Hindlimb muscle (tissue), 1 donor: Measurements from ENCODE around the gene RSPH9. TPM values are rescaled to one million over a fixed set of nuclear protein-coding genes. Genes with fewer than 3 reads are reported as not detected.

ENCODE experiments used
- DNase-seq: peaks from one replicate; pipeline ENCODE4 v3.0.0-alpha.2; 2013
- polyA plus RNA-seq: library from polyadenylated mRNA; unstranded; fragments of 120-200 nt; gene quantifications from one replicate; pipeline ENCODE4 v1.2.1, GENCODE V29; 2013; ENCODE audit not compliant: insufficient read length

RSPH9 gene
- polyA plus RNA-seq, 1 donor, result 0.79 TPM

DNA sequence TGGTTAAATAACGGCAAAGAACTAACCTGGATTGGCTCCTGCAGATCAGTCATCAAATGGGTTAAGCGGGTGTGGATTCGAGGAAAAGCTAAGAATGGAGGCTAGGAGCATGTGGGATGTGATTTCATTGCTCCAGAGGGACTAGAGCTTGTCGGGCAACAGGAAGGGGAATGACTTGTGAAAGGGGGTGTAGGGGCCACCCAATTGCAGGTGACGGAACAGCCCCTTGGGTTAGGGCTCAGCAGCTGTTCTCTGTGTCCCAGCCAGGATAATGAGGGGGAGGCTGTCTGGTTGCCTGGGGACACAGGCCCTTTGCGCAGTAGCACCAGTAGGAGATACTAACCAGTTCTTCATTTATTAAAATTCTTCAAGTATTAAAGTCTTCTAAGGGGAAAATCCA is 67.7 kb downstream of the RSPH9 start:
- no peak for DNase-seq

DNA sequence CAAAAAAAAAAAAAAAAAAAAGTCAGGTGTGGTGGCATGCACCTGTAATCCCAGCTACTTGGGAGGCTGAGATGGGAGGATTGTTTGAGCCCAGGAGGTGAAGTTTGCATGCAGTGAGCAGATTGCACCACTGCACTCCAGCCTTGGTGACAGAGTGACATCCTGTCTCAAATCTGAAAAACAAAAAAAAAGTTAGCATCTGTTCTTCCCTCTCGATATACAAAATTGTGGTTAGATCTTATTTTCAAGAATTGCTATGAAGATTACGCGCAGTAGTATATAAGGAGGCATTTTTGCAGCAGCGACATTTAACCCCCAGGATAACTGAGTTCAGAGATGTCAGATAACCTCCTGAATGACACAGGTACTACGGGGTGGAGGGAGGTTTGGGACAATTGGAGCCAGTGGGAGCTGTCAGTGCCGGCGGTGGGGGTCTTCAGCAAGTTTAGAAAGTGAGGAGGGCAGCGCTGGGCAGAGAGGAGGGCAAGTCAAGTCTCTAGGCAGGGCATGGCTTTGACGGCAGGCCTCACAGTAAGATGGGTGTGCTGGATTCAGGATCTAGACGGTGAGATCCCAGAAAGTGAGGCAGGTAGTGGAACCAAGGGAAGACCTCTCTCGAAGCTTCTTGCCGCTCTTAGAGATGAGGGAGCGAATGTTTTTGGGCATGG is 68.9 kb downstream of the RSPH9 start:
- DNase-seq, result no peak

DNA sequence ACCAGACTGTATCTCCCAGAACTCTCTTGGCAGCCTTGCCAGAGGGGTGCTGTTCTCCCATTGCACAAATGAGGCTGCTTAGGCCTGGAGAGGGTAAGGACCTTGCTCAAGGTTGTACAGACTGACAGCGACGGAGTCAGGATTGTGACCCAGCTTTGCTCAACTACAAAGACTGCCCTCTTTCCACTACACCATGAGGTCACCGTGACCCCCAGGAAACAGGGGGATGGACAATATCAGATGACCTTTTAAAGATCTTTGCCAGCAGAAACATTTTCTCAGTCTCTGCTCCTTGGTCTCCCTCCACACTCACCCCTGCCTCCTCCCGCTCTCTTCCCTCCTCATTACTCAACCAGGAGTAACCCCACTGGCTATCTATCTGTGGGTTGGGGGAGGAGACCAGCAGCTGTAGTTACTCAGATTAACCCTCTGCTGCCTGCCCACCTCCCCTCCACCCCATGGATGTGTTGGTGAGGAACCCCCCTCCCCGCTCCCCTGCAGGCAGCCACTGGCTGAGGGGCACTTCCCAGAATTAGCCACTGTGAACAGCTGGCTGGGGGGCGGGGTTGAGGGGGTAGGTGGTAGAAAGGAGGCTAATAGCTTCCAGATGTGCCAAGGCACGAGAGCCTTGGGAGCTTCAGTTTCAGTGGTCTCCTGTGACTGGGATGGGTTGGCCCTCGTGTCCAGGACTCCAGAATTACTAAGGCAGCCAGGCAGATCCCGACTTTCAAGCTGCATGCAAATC is 69.6 kb downstream of the RSPH9 start:
- peak; percentile 69 for DNase-seq

DNA sequence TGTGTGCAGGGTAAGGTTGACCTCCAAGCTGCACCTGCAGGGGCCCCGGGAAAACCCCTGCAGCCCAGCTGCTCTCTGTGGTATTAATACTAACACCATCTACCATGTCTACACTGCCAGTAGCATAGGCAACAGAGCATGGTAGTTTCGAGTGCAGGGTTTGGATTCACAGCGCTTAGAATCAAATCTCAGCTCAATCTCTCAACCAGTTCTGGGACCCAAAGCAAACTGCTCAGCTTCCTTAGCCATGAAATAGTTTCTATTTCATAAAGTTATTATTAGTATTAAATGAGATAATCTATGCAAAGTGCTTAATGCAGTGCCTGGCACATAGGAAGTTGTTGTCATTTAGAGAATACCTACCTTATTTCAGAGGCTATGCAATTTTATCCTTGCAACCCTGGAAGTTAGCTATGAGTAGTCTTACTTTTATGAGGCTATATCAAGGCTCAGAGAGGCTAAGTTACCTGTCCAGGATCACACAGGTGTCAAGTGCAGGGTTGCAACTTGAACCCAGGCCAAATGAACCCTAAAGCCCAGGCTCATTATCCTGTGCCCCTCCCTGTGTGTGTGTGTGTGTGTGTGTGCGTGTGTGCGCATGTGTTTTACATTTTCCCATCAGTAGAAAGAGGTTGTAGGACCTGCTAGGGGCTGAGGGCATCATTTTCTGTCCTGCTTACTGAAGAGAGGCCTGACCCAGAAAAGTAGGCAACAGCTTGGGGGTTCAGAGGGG is 70.4 kb downstream of the RSPH9 start:
- no peak for DNase-seq

DNA sequence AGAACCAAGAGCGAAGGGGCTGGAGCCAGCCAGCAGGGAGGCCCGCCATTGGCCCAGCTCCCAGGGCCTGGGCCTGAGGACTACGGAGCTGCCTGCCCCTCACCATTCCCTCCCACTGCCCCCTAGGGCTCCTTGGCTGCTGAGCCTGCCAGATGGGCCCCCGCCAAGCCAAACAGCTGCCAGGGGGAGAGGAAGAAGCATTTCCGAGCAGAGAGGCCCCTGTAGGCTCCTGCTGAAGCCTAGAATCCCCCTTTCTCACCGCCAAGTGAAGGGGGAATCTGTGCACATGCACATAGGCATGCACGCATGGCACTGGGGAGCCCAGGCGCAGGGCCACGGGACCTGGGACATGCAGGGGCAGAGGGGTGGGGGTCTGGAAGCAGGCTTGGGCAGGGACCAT is 71.3 kb downstream of the RSPH9 start:
- DNase-seq, result peak; percentile 74

DNA sequence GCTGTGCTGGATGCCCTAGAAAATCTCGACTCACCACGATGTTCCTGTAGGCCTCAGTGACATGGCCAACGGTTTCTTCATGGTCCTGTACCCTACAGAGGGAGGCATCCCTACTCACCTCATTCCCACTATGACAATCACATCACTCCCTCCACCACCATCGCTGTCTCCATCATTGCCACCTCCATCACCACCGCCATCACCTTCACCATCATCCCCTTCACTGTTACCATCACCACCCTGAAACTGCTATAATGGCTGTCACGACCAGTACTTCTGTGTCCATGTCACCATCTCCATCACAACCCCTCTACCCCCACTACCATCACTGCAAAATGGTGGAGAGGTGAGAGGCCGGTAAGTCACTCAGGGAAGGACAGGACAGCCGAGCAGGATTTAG is 72.6 kb downstream of the RSPH9 start:
- DNase-seq, result no peak

DNA sequence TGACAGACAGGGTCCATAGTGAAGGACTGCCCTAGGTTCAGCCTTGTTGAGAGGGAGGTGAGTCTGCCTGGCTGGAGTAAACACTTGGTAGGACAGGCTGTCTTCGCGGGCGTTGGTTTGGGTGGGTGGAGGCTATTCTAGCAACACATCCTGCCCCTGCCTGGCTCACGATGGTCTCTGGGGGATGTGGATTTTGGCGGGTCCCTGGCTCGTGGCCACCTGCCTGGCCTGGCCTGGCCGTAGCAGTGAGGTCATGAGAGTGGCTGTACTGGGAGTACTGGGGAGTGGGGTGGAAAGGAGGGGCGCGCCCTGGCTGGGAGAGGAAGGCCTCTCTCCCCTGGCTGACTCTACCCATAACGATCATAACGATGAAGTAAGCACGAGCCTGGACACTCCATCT is 73.0 kb downstream of the RSPH9 start:
- DNase-seq, result no peak

DNA sequence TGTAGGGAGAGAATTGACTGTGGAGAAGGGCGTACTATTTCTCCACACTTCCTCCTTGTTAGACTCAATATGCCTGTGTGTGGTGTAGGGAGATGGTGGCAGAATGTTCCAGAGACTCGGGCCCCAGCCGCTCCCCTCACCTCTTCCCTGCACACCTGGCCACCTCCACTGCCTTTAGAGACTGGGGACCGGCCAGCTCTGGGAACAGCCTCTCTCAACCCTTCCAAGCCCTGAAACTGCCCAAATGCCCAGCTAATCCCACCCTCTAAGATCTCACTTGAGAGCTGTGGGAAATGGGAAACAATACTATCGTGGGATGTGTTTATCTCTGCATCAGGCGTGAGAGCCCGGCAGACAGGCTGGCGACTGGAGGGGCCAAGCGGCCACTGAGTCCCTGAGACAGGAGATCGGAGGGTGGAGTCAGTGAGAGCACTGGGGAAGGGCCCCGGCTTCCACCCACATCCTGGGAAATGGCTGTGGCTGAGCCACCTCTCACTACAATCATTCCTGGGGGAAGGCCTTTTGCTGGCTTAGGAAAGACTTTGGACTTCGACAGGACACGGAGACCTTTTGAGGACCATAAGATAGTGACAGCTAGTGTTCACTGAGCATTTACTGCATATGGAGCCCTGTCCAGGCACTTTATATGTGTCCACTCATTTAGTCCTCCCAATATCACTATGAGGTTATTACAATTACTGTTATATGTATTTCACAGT is 73.7 kb downstream of the RSPH9 start:
- DNase-seq, result no peak

DNA sequence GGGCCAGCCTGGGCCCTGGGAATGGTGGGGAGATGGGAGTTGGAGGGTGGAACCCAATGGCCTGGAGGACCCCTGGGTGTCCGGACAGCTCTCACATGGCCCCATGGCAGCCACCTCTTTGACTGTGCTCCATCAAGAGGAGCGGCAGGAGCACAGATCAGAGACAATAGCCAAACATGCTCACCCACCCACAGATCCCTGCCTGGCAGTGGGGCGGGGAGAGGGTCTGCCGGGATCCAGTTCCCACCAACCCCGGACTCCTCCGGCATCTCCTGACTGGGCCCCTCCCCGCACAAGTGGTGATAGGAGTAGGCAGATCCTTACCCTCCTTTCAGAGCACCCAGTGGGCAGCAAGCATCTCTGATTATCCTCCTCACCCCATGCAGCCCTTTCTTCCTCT is 74.7 kb downstream of the RSPH9 start:
- DNase-seq, result no peak

DNA sequence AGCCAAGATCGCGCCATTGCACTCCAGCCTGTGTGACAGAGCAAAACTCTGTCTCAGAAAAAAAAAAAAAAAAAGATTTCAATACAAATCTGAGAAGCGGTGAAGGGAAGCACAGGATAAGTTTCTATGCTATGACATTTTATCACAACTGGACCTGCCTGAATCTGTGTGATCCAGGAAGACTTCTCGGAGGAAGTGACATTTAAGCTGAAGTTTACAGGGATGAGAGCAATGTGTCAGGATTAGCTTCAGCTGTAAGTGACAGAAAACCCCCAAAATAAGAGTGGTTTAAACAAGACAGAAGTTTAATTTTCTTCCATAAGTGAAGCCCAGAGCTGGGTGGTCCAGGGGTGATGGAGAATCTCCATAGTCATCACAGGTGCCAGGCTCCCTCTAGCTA is 76.2 kb downstream of the RSPH9 start:
- no peak for DNase-seq

Other genes starting within 250 kb of the RSPH9 start
- 23.4 TPM for gene ABCC10, start 217.5 kb upstream of the RSPH9 start, polyA plus RNA-seq
- gene DLK2, start 189.5 kb upstream of the RSPH9 start, polyA plus RNA-seq, result 1.9 TPM
- 32.4 TPM for gene TJAP1, start 167.5 kb upstream of the RSPH9 start, polyA plus RNA-seq
- gene LRRC73, start 134.7 kb upstream of the RSPH9 start, polyA plus RNA-seq, result not detected
- 87.5 TPM for gene YIPF3, start 128.1 kb upstream of the RSPH9 start, polyA plus RNA-seq
- gene POLR1C, start 127.9 kb upstream of the RSPH9 start, polyA plus RNA-seq, result 14.6 TPM
- 30.2 TPM for gene XPO5, start 69.0 kb upstream of the RSPH9 start, polyA plus RNA-seq
- 9.0 TPM for gene POLH, start 68.9 kb upstream of the RSPH9 start, polyA plus RNA-seq
- gene GTPBP2, start 15.8 kb upstream of the RSPH9 start, polyA plus RNA-seq, result 38.8 TPM
- 17.2 TPM for gene MAD2L1BP, start 9.2 kb upstream of the RSPH9 start, polyA plus RNA-seq
- gene MRPS18A, start 42.8 kb downstream of the RSPH9 start, polyA plus RNA-seq, result 31.9 TPM
- gene VEGFA, start 125.2 kb downstream of the RSPH9 start, polyA plus RNA-seq, result 86.4 TPM